Testis (tissue), 2 donors: Measurements from ENCODE around the gene COL7A1.

Experiments
- POLR2A ChIP-seq: fragments of 450-650 bp; IDR thresholded peaks from one replicate; pipeline ENCODE4 v1.6.1; 2017; ENCODE audit warnings: antibody characterized with exemption, mild to moderate bottlenecking, moderate library complexity
- TF ChIP-seq, protein P1 (sequence below), 3 experiments: fragments of 450-650 bp in 2 of 3; fragments of 200-600 bp in 1 of 3; sonication (generic) in 1 of 3; IDR thresholded peaks; one replicate each; pipeline ENCODE4 v1.5.1; 2016 to 2019; ENCODE audit warnings: antibody characterized with exemption in 3 of 3, mild to moderate bottlenecking in 2 of 3, moderate library complexity in 1 of 3

DNA sequence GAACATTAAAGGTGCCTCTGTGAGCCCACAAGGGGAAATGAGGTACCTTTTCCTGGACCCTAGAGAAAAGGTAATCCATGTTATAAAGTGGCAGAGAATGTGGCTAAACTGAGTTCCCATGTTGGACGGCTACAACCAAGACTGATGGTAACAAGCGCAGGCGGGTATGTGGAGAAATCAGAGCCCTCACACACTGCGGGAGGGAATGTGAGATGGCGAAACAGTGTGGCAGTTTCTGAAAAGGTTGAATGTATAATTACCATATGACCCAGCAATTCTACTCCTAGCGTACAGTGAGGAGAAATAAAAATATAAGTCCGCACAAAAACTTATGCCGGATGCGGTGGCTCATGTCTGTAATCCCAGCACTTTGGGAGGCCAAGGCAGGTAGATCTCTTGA is 67.1 kb downstream of the COL7A1 start:
- TF ChIP-seq, protein P1, sequence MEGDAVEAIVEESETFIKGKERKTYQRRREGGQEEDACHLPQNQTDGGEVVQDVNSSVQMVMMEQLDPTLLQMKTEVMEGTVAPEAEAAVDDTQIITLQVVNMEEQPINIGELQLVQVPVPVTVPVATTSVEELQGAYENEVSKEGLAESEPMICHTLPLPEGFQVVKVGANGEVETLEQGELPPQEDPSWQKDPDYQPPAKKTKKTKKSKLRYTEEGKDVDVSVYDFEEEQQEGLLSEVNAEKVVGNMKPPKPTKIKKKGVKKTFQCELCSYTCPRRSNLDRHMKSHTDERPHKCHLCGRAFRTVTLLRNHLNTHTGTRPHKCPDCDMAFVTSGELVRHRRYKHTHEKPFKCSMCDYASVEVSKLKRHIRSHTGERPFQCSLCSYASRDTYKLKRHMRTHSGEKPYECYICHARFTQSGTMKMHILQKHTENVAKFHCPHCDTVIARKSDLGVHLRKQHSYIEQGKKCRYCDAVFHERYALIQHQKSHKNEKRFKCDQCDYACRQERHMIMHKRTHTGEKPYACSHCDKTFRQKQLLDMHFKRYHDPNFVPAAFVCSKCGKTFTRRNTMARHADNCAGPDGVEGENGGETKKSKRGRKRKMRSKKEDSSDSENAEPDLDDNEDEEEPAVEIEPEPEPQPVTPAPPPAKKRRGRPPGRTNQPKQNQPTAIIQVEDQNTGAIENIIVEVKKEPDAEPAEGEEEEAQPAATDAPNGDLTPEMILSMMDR (IDR thresholded peaks at IDR 0.05), result no peak
- no peak for TF ChIP-seq POLR2A
